GM13976 (cell line): ENCODE measurements around the gene NIM1K.

Experiments used
- DNase-seq: peaks from one replicate; pipeline ENCODE4 v3.0.0; 2012; ENCODE audit warnings: low spot score
- CTCF ChIP-seq: IDR thresholded peaks from 2 replicates; pipeline ENCODE4 v1.5.1; 2012; ENCODE audit warnings: borderline replicate concordance, mild to moderate bottlenecking; ENCODE audit not compliant: insufficient read depth; ENCODE audit errors: extremely low read depth, missing control alignments, control extremely low read depth
- in situ Hi-C: fragments of 300-500 bp; cut with MboI; formaldehyde crosslinking; loops from one replicate; pipeline ENCODE4 v1.12.0; 2022; ENCODE audit warnings: low sequenced_read_pairs, mixed read lengths, inconsistent platforms; ENCODE audit not compliant: unreplicated experiment

The NIM1K gene

DNA sequence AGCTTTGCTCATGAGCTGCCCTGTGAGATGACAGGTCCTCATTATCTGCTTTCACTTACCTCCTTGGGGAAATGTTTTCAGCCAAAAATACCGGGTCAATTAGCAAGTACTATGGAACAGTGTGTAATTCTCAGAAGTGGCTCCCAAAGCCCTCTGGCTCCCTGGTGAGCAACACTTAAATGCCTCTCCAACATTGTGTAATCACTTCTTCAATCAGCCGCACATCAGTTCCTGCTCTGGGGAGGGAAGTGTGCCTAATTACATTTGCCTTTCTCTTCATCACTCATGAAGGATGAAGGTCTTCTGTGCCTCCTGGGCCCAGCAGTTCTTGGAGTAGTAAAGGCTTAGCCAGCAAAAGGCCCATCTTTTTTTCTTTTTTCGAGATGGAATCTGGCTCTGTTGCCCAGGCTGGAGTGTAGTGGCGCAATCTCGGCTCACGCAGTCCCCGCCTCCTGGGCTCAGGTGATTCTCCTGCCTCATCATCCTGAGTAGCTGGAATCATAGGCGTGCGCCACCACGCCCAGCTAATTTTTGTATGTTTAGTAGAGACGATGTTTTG is 23.1 kb downstream of the NIM1K start:
- TF ChIP-seq CTCF: no peak
- in situ Hi-C loops: no loop called here
- DNase-seq: no peak

DNA sequence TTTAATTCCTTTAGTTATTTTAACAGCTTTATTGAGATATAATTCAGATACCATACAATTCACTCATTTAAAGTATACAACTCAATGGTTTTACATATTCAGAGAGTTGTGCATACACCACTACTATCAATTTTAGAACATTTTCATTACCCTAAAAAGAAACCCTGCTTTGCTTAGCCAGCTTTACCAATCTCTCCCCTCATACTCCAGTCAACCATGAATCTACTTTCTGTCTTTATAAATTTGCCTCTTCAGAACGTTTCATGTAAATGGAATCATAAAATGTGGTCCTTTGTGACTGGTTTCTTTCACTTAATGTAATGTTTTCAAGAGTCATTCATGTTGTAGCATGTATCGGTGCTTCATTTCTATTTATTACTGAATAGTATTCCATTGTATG is 24.9 kb downstream of the NIM1K start:
- no peak for DNase-seq
- in situ Hi-C loops: no loop called here
- no peak for TF ChIP-seq CTCF

- in situ Hi-C loops: no loop called here
- DNase-seq: no peak
- no peak for TF ChIP-seq CTCF
These were observed 27.1 kb downstream of the NIM1K start for GRCh38 chr5:43219120-43219519.

DNA sequence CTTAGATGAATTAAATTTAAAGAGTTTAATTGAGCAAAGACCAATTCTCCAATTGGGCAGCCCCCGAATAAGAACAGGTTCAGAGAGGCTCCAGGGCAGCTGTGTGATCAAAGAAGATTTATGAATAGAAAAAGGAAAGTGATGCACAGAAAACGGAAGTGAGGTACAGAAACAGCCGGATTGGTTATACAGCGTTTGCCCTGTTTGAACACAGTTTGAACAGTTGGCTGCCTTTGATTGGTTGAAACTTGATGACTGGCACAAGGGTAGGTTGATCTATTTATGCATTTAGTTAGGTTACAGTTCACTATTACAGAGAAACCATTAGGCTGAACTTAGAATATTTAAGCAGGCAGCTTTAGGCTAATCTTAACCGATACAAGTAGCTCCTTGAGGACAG is 29.5 kb downstream of the NIM1K start:
- DNase-seq: no peak
- in situ Hi-C loops: loop anchor here (10.0 kb wide), 1 partner anchor 163 kb away; no protein-coding TSS in a partner anchor
- TF ChIP-seq CTCF: no peak

DNA sequence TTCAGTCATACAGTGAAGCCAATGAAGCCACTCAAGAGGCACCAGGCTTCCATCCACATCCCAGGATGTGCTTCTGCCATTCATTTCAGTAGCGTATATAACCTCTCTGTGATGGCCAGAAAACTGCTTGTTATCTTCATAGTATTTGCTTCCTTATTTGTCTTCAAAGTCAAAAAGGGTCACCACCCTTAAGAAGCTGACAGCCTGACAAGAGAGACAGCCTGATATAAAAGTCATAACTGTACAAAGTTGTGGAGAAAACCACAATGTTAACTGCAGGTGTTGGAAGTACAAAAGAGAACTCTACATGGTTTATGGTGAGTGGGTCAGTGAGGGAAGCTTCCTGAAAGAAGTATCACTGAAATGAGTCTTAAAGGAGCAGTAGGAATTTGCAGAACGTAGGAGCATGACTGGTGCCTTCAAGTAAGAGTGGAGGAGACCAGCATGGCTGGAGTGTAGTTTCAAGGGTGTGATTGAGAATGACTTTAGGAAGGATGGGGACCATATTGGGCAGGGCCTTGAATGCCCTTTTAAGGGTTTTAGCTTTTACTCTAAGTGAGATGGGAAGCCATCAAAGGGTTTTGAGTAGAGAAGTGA is 33.7 kb downstream of the NIM1K start:
- DNase-seq: no peak
- TF ChIP-seq CTCF: no peak
- in situ Hi-C loops: loop anchor here (10.0 kb wide), 1 partner anchor 159 kb away; no protein-coding TSS in a partner anchor

DNA sequence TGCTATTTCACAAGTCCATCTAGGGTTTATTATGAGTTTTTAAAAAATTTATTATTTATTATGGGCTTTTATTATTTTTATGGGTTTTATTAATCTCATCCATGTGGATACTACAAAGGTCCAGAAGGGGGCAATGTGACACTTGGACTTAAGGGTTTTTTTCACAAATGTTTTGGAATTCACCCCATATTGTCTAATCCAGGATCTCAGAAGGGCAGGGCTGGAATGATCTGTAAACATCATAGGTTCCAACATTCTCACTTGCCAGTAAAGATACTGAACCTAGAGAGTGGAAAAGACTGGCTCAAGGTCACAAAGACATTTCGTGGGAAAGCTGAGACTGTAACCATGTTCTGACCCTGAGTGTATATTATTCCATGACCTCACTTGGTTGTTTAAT is 35.6 kb downstream of the NIM1K start:
- TF ChIP-seq CTCF: peak; percentile 26
- in situ Hi-C loops: loop anchor here (10.0 kb wide), 1 partner anchor 157 kb away; no protein-coding TSS in a partner anchor
- DNase-seq: peak; percentile 28
